NCI-H1417 (cell line): ENCODE data around the gene SH3BP5L.

Experiments
- DNase-seq, 3 experiments: peaks; one replicate each; lab custom pipeline; 2025; lab: John Stamatoyannopoulos, UW

Gene SH3BP5L

GRCh38 chr1:248776991-248777390 lies 48.7 kb downstream of the SH3BP5L start:
- no peak for DNase-seq

DNA sequence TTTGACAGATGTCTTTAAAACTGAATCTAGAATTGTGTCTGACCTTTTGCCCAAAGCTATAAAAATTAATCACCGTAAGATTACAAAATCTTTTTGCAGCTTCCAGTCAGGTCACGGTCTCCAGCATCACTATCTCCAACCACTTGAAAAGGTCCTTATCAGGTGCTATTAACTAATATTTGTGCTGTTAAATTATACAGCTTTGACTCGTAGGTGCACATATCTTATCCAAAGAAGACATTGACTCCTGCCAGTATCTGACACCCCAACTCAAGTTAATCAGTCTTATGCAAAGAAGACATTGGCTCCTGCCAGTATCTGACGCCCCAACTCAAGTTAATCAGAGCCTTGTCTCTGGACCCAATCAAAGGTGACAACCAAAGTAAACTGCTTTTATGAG lies 50.3 kb downstream of the SH3BP5L start:
- DNase-seq = no peak
